GM23248 (cell line): ENCODE measurements around the gene USP6.

ENCODE experiments used
- EZH2 ChIP-seq: fragments of 200-600 bp; sonication (generic); IDR thresholded peaks from 2 replicates; pipeline ENCODE4 v1.6.1; 2018; ENCODE audit warnings: antibody characterized with exemption, mild to moderate bottlenecking; ENCODE audit not compliant: insufficient read depth, poor library complexity, severe bottlenecking
- EZH2phosphoT487 ChIP-seq: fragments of 200-600 bp; sonication (generic); IDR thresholded peaks from 2 replicates; pipeline ENCODE4 v1.6.1; 2018; ENCODE audit warnings: antibody characterized with exemption, moderate library complexity, mild to moderate bottlenecking, low read depth; ENCODE audit not compliant: insufficient read depth

DNA sequence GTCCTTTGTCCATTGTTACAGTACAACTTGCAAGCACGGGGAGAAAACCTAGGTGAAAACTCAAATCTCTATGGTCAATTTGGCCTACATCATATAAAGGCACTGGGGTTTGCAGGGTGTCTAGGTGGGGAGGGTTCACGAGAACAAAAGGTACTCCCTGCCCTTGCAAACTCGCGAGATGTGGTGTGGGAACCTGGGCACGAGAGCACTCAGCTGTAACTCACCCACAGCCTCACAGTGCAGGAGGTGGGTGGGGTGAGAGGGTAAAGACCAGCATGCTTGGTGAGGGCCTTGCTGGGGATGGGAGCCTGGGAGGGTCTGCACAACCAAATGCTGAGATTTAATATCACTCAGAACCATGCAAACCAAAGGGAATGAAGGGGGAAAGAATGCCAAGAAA, 94.3 kb downstream of the USP6 start:
- TF ChIP-seq EZH2phosphoT487 (no peak), EZH2 (no peak)
